ENCODE results near the gene PALM3.

DNA sequence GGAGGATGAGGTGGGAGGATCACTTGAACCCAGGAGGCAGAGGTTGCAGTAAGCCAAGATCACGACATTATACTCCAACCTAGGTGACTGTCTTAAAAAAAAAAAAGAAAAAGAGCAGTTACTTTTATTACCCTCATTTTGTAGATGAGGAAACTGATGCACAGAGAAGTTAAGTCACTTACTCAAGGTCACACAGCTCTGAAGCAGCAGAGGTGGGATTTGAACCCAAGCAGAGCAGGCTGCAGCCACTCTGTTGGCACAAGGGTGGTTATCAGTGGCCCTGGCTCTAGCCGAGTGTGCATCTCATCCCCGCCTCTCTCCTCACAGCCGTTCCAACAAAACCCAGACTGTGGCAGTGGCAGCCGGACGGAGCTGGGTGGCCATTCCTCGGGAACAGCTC lies 22.7 kb downstream of the PALM3 start:
- TF ChIP-seq CTCF (IDR thresholded peaks at IDR 0.05 in 2 of 3, conservative IDR thresholded peaks at IDR 0.05 in 1 of 3; ENCODE audit: borderline replicate concordance in 1 of 3, insufficient read depth in 1 of 3, low read depth in 2 of 3, low read length in 2 of 3) (no peak), POLR2A (IDR thresholded peaks at IDR 0.05; ENCODE audit: borderline replicate concordance, extremely low read depth, insufficient read depth, insufficient read length) (no peak), MAX (IDR thresholded peaks at IDR 0.05) (no peak), POLR2AphosphoS5 (IDR thresholded peaks at IDR 0.05; ENCODE audit: low read depth, low read length) (no peak), ZBTB33 (IDR thresholded peaks at IDR 0.05; ENCODE audit: extremely low read depth, insufficient replicate concordance, low read length) (no peak), EGR1 (IDR thresholded peaks at IDR 0.05; ENCODE audit: low read depth) (no peak)
- TF ChIP-seq, protein P1, sequence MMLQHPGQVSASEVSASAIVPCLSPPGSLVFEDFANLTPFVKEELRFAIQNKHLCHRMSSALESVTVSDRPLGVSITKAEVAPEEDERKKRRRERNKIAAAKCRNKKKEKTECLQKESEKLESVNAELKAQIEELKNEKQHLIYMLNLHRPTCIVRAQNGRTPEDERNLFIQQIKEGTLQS (IDR thresholded peaks at IDR 0.05): no peak

Data from HCT116 (cell line).